HG03039 (cell line): ENCODE data around the gene TDRD12.
"Not testable (repeated sequence)": the region's sequence is repeated elsewhere in the genome, so short reads cannot be mapped to it uniquely, and the experiment has no call there.

Source experiments
- ATAC-seq: cut with Tn5 transposase; IDR thresholded peaks from one replicate; pipeline ENCODE4 v1.9.1; 2021; ENCODE audit warnings: mild to moderate bottlenecking, moderate library complexity; ENCODE audit not compliant: unreplicated experiment

TDRD12 gene

GRCh38 chr19:32744555-32745325 lies 25.2 kb downstream of the TDRD12 start:
- no peak for ATAC-seq

DNA sequence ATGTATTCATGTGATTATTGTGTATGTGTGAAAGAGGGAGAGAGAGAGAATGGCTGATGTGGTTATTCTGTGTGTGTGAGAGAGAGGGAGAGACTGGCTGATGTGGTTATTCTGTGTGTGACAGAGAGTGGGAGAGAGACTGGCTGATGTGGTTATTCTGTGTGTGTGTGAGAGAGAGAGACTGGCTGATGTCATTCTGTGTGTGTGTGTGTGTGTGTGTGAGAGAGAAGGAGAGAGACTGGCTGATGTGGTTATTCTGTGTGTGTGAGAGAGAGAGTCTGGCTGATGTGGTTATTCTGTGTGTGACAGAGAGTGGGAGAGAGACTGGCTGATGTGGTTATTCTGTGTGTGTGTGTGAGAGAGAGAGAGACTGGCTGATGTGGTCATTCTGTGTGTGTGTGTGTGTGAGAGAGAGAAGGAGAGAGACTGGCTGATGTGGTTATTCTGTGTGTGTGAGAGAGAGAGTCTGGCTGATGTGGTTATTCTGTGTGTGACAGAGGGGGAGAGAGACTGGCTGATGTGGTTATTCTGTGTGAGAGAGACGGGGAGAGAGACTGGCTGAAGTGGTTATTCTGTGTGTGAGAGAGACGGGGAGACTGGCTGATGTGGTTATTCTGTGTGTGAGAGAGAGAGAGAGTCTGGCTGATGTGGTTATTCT lies 26.2 kb downstream of the TDRD12 start:
- ATAC-seq = not testable (repeated sequence)

GRCh38 chr19:32746631-32747196 lies 27.1 kb downstream of the TDRD12 start:
- ATAC-seq = not testable (repeated sequence)

- no peak for ATAC-seq
Measured at GRCh38 chr19:32748497-32748896, 28.9 kb downstream of the TDRD12 start.

DNA sequence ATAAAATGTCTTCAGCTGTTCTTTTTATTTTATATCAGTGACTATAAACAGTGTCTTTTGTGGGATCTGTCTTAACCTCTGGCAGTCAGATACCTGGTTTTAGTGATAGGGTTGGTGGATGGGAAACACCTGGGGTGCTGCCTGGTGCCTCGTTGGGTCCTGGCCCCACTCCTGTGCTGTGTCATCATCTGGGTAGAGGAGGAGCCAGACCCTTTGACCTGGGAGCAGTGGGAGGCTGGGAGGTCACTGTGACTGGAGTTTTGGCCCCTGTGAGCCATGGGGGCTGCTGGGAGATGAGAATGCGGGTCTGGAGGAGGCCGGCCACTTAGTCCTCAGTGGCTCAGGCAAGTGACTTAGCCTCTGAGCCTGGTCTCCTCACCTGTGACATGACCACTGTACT lies 29.4 kb downstream of the TDRD12 start:
- ATAC-seq = no peak

GRCh38 chr19:32749361-32749760 lies 29.8 kb downstream of the TDRD12 start:
- no peak for ATAC-seq

GRCh38 chr19:32750441-32751055 lies 31.0 kb downstream of the TDRD12 start:
- no peak for ATAC-seq

GRCh38 chr19:32751066-32751465 lies 31.5 kb downstream of the TDRD12 start:
- ATAC-seq = no peak

DNA sequence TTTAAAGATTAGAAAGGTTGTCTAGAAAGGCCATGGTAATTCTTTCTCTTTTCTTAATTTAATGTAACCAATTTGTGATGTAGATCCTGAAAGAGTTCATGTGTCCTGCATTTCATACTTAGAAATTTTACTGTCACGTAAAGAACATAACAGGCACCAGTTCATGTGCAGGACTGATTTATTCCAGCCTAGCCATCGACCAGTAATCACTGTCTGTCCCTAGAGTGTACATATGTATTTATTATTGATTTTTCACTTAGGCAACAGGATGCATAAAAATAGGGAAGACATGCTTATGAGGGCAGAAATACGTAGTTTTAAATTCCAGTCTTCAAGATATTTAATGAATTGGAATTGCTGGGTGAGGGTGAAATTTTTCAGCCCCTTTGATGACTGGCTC lies 37.6 kb downstream of the TDRD12 start:
- ATAC-seq = no peak

GRCh38 chr19:32765365-32765764 lies 45.8 kb downstream of the TDRD12 start:
- ATAC-seq = not testable (repeated sequence)

DNA sequence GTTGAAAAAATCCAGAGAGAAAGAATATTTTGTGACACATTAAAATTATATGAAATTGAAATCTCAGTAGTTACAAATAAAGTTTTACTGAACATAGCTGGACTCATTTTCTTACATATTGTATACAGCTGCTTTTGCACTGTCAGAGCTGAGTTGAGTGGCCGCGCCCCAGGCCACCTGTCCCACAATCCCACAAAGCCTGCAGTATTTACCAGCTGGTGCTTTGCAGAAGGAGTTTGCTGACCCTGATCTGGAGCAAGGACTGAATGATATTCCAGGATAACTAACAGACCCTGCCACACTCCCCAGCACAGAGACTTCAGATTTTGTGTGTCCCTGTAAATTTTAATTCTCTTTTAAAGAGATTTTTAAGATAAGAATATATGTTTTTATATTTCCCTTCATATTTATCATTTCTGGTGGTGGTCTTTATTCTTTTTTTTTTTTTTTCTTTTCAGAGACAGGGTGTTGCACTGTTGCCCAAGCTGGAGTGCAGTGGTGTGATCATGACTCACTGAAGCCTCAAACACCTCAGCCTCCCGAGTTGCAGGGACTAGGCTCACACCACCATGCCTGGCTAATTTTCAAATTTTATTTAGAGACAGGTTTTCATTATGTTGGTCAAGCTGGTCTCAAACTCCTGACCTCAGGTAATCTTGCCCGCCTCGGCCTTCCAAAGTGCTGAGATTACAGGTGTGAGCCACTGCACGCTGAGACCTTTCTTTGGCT lies 48.5 kb downstream of the TDRD12 start:
- ATAC-seq = no peak

DNA sequence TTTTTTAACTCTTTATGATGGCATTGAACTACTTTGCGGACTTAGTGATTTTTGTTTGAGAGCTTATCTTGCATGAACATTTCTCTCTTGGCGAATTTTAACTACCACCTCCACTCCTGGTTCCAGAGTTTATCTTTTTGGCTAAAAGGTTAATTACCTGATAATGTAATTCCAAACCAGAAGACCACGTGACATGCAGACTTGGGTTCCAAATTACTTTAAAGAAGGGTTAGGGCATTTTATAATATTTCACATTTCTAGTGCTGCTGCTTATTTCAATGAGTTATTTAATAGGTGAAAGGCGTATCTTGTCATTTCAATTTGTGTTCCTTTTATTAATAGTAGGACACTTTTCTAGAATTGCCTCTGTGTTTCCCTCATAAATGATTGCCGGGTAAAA lies 52.0 kb downstream of the TDRD12 start:
- no peak for ATAC-seq

GRCh38 chr19:32773126-32773525 lies 53.6 kb downstream of the TDRD12 start:
- ATAC-seq = no peak

- ATAC-seq = no peak
Measured at GRCh38 chr19:32779082-32779481, 59.5 kb downstream of the TDRD12 start.

DNA sequence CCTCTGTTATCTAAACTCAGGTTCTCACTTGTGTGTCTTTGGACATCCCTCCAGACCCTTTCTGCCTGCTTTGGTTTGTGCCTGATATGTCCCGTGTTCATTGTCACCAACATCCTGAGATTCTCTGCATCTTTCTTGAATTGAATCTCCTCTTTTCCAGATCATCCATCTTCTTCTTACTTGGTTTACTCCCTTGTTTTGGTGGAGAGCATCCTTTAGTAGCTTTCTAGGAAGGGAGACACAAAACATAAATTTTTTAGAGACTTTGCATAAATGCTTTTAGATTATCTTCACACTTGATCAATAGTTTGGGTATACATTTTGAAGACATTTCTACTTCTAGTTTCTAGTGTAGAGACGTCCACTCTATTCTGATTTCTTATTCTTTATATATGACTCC lies 61.7 kb downstream of the TDRD12 start:
- ATAC-seq = no peak

GRCh38 chr19:32782089-32782488 lies 62.5 kb downstream of the TDRD12 start:
- not testable (repeated sequence) for ATAC-seq

- not testable (repeated sequence) for ATAC-seq
Measured at GRCh38 chr19:32787161-32787813, 67.7 kb downstream of the TDRD12 start.

- not testable (repeated sequence) for ATAC-seq
Measured at GRCh38 chr19:32787895-32788294, 68.3 kb downstream of the TDRD12 start.

GRCh38 chr19:32789429-32789828 lies 69.9 kb downstream of the TDRD12 start:
- no peak for ATAC-seq

- no peak for ATAC-seq
Measured at GRCh38 chr19:32798201-32798600, 78.6 kb downstream of the TDRD12 start.
